OCI-LY7 (cell line): ENCODE results near the gene CDK11B. TPM values are rescaled to one million over a fixed set of nuclear protein-coding genes. Genes with fewer than 3 reads are reported as not detected.
"Not testable (repeated sequence)": the region's sequence is repeated elsewhere in the genome, so short reads cannot be mapped to it uniquely, and the experiment has no call there.

Experiments used
- BruUV-seq: library from RNA; stranded (reverse); fragments of 400-500 nt; replicated peaks from 2 replicates; lab custom pipeline; 2021; lab: Mats Ljungman, UMichigan
- CTCF ChIA-PET: fragments of 300-600 bp; sonication (Branson Sonifier 250); formaldehyde crosslinking; loops from one replicate; lab custom pipeline; 2022; ENCODE audit warnings: antibody characterized with exemption; ENCODE audit not compliant: unreplicated experiment; lab: Charles Lee
- POLR2A ChIA-PET: fragments of 300-600 bp; sonication (Branson Sonifier 250); formaldehyde crosslinking; loops from one replicate; lab custom pipeline; 2022; ENCODE audit warnings: antibody characterized with exemption; lab: Charles Lee
- DNase-seq: peaks from one replicate; pipeline ENCODE4 v3.0.0-alpha.2; 2015; ENCODE audit warnings: low spot score
- H2AFZ ChIP-seq: fragments of 200-600 bp; sonication (generic), shearing (Covaris generic); 2 replicates; pipeline ENCODE4 v1.6.1; 2014; ENCODE audit warnings: mild to moderate bottlenecking, antibody characterized with exemption, low read length, moderate library complexity
- H3K27ac ChIP-seq: fragments of 200-600 bp; sonication (generic); 2 replicates; pipeline ENCODE4 v1.5.1; 2014; ENCODE audit warnings: mixed run types, low read depth, mild to moderate bottlenecking, moderate library complexity, low read length, inconsistent platforms; ENCODE audit not compliant: poor library complexity, severe bottlenecking
- H3K36me3 ChIP-seq: fragments of 200-600 bp; sonication (generic); 2 replicates; pipeline ENCODE4 v1.6.1; 2014; ENCODE audit warnings: mild to moderate bottlenecking, antibody characterized with exemption, low read length, moderate library complexity, mixed read lengths; ENCODE audit not compliant: insufficient read depth
- H3K4me1 ChIP-seq: fragments of 200-600 bp; sonication (generic); 2 replicates; pipeline ENCODE4 v1.5.1; 2014; ENCODE audit warnings: mild to moderate bottlenecking, low read length; ENCODE audit not compliant: insufficient read depth, poor library complexity, severe bottlenecking
- H3K4me2 ChIP-seq: fragments of 200-600 bp; sonication (generic); 2 replicates; pipeline ENCODE4 v1.6.1; 2014; ENCODE audit warnings: mild to moderate bottlenecking, low read length
- H3K4me3 ChIP-seq: fragments of 200-600 bp; sonication (generic); 2 replicates; pipeline ENCODE4 v1.5.1; 2014; ENCODE audit warnings: mild to moderate bottlenecking, low read depth, low read length; ENCODE audit not compliant: poor library complexity, severe bottlenecking
- H3K79me2 ChIP-seq: fragments of 200-600 bp; sonication (generic); 2 replicates; pipeline ENCODE4 v1.6.1; 2016; ENCODE audit warnings: low read depth, mild to moderate bottlenecking, low read length, moderate library complexity, mixed read lengths; ENCODE audit not compliant: insufficient read depth
- H3K9me2 ChIP-seq: fragments of 200-600 bp; sonication (generic); 2 replicates; pipeline ENCODE4 v1.6.1; 2016; ENCODE audit warnings: mild to moderate bottlenecking, low read length, mixed read lengths; ENCODE audit not compliant: insufficient read depth
- H3K9me3 ChIP-seq: fragments of 200-600 bp; sonication (generic); 2 replicates; pipeline ENCODE4 v1.6.1; 2014; ENCODE audit warnings: mild to moderate bottlenecking, mixed run types, low read length, mixed read lengths
- H4K20me1 ChIP-seq: fragments of 200-600 bp; sonication (generic); 2 replicates; pipeline ENCODE4 v1.6.1; 2014; ENCODE audit warnings: mild to moderate bottlenecking, antibody characterized with exemption, low read length, moderate library complexity, mixed read lengths; ENCODE audit not compliant: insufficient read depth
- CTCF ChIP-seq: fragments of 200-600 bp; sonication (generic); conservative IDR thresholded peaks from 2 replicates; pipeline ENCODE4 v1.5.1; 2014; ENCODE audit warnings: mild to moderate bottlenecking, antibody characterized with exemption, low read length, moderate library complexity, mixed read lengths
- EZH2phosphoT487 ChIP-seq: fragments of 200-600 bp; sonication (generic); IDR thresholded peaks from 2 replicates; pipeline ENCODE4 v1.6.1; 2018; ENCODE audit warnings: low read depth, borderline replicate concordance, mild to moderate bottlenecking, mixed run types, antibody characterized with exemption, low read length, moderate library complexity, mixed read lengths
- intact Hi-C: fragments of 100-400 bp; cut with micrococcal nuclease; formaldehyde crosslinking; loops from one replicate; pipeline ENCODE4 v1.10.0; 2022; ENCODE audit not compliant: unreplicated experiment
- total RNA-seq, 2 experiments: library from RNA; depleted of rRNA in 1 of 2; stranded (reverse); fragments of >200 nt in 1 of 2; shearing (Covaris generic) in 1 of 2; gene quantifications; 2 replicates each; pipeline ENCODE4 v1.2.3, GENCODE V29; 2014 to 2022

CDK11B gene
- total RNA-seq, 2 experiments from 2014 or later: 21.6 to 51.5 TPM

GRCh38 chr1:1703796-1704195, 45.0 kb upstream of the CDK11B start:
- TF ChIP-seq CTCF (no peak), EZH2phosphoT487 (no peak)
- POLR2A ChIA-PET: no interaction called here

GRCh38 chr1:1702506-1702905, 43.7 kb upstream of the CDK11B start:
- H2AFZ ChIP-seq, H3K4me2 ChIP-seq, DNase-seq, H3K27ac ChIP-seq, H3K36me3 ChIP-seq, intact Hi-C loops, H3K4me1 ChIP-seq, H3K9me3 ChIP-seq, CTCF ChIA-PET, H3K4me3 ChIP-seq, BruUV-seq, H3K79me2 ChIP-seq, H4K20me1 ChIP-seq, H3K9me2 ChIP-seq: not testable (repeated sequence)
- POLR2A ChIA-PET: interaction anchor here (0.6 kb wide), 1 partner anchor 64 kb away, joined by 5 read pairs; no protein-coding TSS in a partner anchor

More at GRCh38 chr1:1703796-1704195, 45.0 kb upstream of the CDK11B start:
- Histone ChIP-seq H2AFZ (no peak overlapping the region), H4K20me1 (no peaks in the 10 kb centered on the region), H3K4me3 (no peak overlapping the region), H3K79me2 (no peaks in the 10 kb centered on the region), H3K9me3 (no peaks in the 10 kb centered on the region), H3K27ac (no peak overlapping the region), H3K4me2 (no peak overlapping the region), H3K36me3 (peaks cover 7% of the 10 kb centered on the region; the same call in 1 of the 2 replicates), H3K9me2 (no peaks in the 10 kb centered on the region), H3K4me1 (no peaks in the 10 kb centered on the region)
- no peak for DNase-seq
- CTCF ChIA-PET: no interaction called here
- no TSS peak for BruUV-seq
- intact Hi-C loops: no loop called here

- H3K4me2 ChIP-seq, H3K9me3 ChIP-seq, H3K79me2 ChIP-seq, BruUV-seq, H3K27ac ChIP-seq, DNase-seq, H4K20me1 ChIP-seq, H3K4me3 ChIP-seq, H3K9me2 ChIP-seq, H3K36me3 ChIP-seq, H3K4me1 ChIP-seq, H2AFZ ChIP-seq, intact Hi-C loops, CTCF ChIA-PET, POLR2A ChIA-PET: not testable (repeated sequence)
Measured at GRCh38 chr1:1700557-1700956, 41.8 kb upstream of the CDK11B start.

DNA sequence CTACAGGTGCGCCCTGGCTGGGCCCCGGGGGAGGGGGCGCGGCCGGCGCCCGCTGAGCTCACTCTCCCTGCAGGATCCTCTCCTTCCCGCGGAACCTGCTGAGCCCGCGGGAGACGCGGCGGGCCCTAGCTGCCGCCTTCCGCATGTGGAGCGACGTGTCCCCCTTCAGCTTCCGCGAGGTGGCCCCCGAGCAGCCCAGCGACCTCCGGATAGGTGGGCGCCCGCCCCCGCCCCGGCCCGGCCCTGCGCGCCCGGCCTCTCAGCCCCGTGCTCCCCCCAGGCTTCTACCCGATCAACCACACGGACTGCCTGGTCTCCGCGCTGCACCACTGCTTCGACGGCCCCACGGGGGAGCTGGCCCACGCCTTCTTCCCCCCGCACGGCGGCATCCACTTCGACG, 41.3 kb upstream of the CDK11B start:
- H4K20me1 ChIP-seq, H3K9me2 ChIP-seq, POLR2A ChIA-PET, H2AFZ ChIP-seq, BruUV-seq, H3K27ac ChIP-seq, H3K4me1 ChIP-seq, CTCF ChIA-PET, H3K4me3 ChIP-seq, intact Hi-C loops, DNase-seq, H3K4me2 ChIP-seq, H3K9me3 ChIP-seq, H3K79me2 ChIP-seq, H3K36me3 ChIP-seq: not testable (repeated sequence)

DNA sequence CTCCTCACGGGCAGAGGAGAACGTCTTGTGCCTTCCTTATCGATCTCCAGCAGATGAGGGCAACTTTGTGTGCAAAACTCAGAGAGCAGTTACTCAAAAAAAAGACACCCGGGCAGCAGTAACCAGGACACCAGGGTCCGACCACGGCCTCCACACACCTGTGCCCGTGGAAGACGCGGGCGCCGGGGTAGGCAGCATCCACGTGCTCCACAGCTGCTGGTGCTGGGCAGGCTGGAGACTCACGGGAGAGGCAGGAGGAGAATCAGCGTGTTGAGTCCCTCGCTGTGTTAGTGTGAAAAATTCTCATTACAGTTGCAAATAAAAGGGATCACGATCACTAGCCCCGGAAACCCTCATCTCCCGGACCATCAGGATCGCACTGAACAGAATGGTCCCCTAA, 40.3 kb upstream of the CDK11B start:
- intact Hi-C loops, DNase-seq, H3K9me2 ChIP-seq, H4K20me1 ChIP-seq, H2AFZ ChIP-seq, H3K27ac ChIP-seq, H3K4me3 ChIP-seq, POLR2A ChIA-PET, H3K79me2 ChIP-seq, H3K4me1 ChIP-seq, CTCF ChIA-PET, H3K9me3 ChIP-seq, H3K36me3 ChIP-seq, H3K4me2 ChIP-seq: not testable (repeated sequence)
- TSS peak; percentile 82 for BruUV-seq
